Smooth muscle cell (in vitro differentiated cells): ENCODE data around the gene NDUFS5. TPM values are rescaled to one million over a fixed set of nuclear protein-coding genes. Genes with fewer than 3 reads are reported as not detected.
A peak's percentile ranks its signal among the peaks of the same experiment; 100 is the strongest.

Experiments used
- DNase-seq: peaks from one replicate; lab custom pipeline; 2025; ENCODE audit not compliant: unreplicated experiment; lab: John Stamatoyannopoulos, UW
- H2AFZ ChIP-seq: fragments of 200-600 bp; sonication (generic); 2 replicates; pipeline ENCODE4 v1.6.0; 2016; ENCODE audit warnings: antibody characterized with exemption, low read depth, mild to moderate bottlenecking
- H3F3A ChIP-seq: fragments of 200-600 bp; sonication (generic); 2 replicates; pipeline ENCODE4 v1.6.0; 2017; ENCODE audit warnings: antibody characterized with exemption, low read depth
- H3K27ac ChIP-seq: fragments of 200-600 bp; sonication (generic); 2 replicates; pipeline ENCODE4 v1.5.1; 2016; ENCODE audit warnings: low read depth, mild to moderate bottlenecking
- H3K27me3 ChIP-seq: fragments of 200-600 bp; sonication (generic); 2 replicates; pipeline ENCODE4 v1.6.1; 2016; ENCODE audit warnings: low read depth, mild to moderate bottlenecking
- H3K36me3 ChIP-seq: fragments of 200-600 bp; sonication (generic); 2 replicates; pipeline ENCODE4 v1.5.1; 2016; ENCODE audit warnings: low read depth
- H3K4me1 ChIP-seq: fragments of 200-600 bp; sonication (generic); 2 replicates; pipeline ENCODE4 v1.5.1; 2016; ENCODE audit warnings: low read depth
- H3K4me2 ChIP-seq: fragments of 200-600 bp; sonication (generic); 2 replicates; pipeline ENCODE4 v1.6.0; 2016; ENCODE audit warnings: mild to moderate bottlenecking
- H3K4me3 ChIP-seq: fragments of 200-600 bp; sonication (generic); 2 replicates; pipeline ENCODE4 v1.5.1; 2016; ENCODE audit warnings: mild to moderate bottlenecking
- H3K79me2 ChIP-seq: fragments of 200-600 bp; sonication (generic); 2 replicates; pipeline ENCODE4 v1.6.0; 2016; ENCODE audit warnings: low read depth, mild to moderate bottlenecking
- H3K9ac ChIP-seq: fragments of 200-600 bp; sonication (generic); 2 replicates; pipeline ENCODE4 v1.6.0; 2016; ENCODE audit warnings: low read depth
- H3K9me3 ChIP-seq: fragments of 200-600 bp; sonication (generic); replicated peaks from 2 replicates; pipeline ENCODE4 v1.5.1; 2016; ENCODE audit warnings: low read depth
- H4K20me1 ChIP-seq: fragments of 200-600 bp; sonication (generic); 2 replicates; pipeline ENCODE4 v1.6.0; 2016; ENCODE audit warnings: low read depth
- WGBS: methylation state at CpG from one replicate; pipeline ENCODE4 v1.1.7; 2016; ENCODE audit warnings: low lambda C conversion rate; 5-methylcytosine and 5-hydroxymethylcytosine counted together
- polyA plus RNA-seq: library from polyadenylated mRNA; unstranded; fragments of >200 nt; fragmentation: Nextera tagmentation; extraction: Ambion mirVana; gene quantifications from 2 replicates; pipeline ENCODE4 v1.2.1, GENCODE V29; 2016
- total RNA-seq: library from RNA; depleted of rRNA; stranded (reverse); fragments of >200 nt; gene quantifications from 2 replicates; pipeline ENCODE4 v1.2.3, GENCODE V29; 2014
- TF ChIP-seq, protein P1 (sequence below): fragments of 200-600 bp; sonication (generic); IDR thresholded peaks from 2 replicates; pipeline ENCODE4 v1.5.1; 2017; ENCODE audit warnings: borderline replicate concordance, mild to moderate bottlenecking, antibody characterized with exemption; ENCODE audit not compliant: insufficient read depth, poor library complexity, severe bottlenecking

The NDUFS5 gene
- total and polyA plus RNA-seq, 2 experiments from 2014 or later: 831 to 884 TPM

GRCh38 chr1:38992412-38993111, 33.6 kb upstream of the NDUFS5 start:
- H3K27me3 ChIP-seq: no peaks in the 10 kb centered on the region
- H2AFZ ChIP-seq: no peak overlapping the region
- H3F3A ChIP-seq: no peaks in the 10 kb centered on the region
- H3K9ac ChIP-seq: peak overlapping the region; percentile 99
- peaks cover 63% of the 10 kb centered on the region for H4K20me1 ChIP-seq
- H3K36me3 ChIP-seq: no peaks in the 10 kb centered on the region
- peak overlapping the region; percentile 84 for H3K4me2 ChIP-seq
- peaks cover 23% of the 10 kb centered on the region for H3K4me1 ChIP-seq
- H3K79me2 ChIP-seq: peaks cover 64% of the 10 kb centered on the region
- no peak for DNase-seq
- 13% methylated on average over 11 of the region's 11 CpGs for WGBS
- H3K27ac ChIP-seq: peak overlapping the region; percentile 95
- H3K9me3 ChIP-seq: no peaks in the 10 kb centered on the region
- H3K4me3 ChIP-seq: peak overlapping the region; percentile 100
- TF ChIP-seq, protein P1, sequence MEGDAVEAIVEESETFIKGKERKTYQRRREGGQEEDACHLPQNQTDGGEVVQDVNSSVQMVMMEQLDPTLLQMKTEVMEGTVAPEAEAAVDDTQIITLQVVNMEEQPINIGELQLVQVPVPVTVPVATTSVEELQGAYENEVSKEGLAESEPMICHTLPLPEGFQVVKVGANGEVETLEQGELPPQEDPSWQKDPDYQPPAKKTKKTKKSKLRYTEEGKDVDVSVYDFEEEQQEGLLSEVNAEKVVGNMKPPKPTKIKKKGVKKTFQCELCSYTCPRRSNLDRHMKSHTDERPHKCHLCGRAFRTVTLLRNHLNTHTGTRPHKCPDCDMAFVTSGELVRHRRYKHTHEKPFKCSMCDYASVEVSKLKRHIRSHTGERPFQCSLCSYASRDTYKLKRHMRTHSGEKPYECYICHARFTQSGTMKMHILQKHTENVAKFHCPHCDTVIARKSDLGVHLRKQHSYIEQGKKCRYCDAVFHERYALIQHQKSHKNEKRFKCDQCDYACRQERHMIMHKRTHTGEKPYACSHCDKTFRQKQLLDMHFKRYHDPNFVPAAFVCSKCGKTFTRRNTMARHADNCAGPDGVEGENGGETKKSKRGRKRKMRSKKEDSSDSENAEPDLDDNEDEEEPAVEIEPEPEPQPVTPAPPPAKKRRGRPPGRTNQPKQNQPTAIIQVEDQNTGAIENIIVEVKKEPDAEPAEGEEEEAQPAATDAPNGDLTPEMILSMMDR: no peak

DNA sequence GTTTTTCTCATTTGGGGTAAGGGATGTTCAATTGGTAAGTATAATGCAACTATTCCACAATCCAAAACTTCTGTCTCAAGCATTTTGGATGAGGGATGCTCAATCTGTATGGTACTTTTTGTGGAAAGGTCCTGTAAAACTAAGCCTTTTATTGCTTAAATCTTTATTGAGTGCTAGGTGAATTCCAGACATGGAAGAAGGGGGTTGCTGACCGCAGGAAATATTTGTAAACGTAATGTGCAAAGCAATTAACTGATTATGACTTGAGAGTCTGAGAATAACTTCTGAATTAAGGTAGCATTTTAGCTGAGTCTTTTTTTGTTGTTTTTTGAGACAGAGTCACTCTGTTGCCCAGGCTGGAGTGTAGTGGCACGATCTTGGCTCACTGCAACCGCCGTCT, 32.0 kb upstream of the NDUFS5 start:
- no peak for DNase-seq
- H3K9ac ChIP-seq: no peak overlapping the region
- WGBS: 63% methylated on average over 5 of the region's 5 CpGs
- H3K36me3 ChIP-seq: no peaks in the 10 kb centered on the region
- no peak overlapping the region for H2AFZ ChIP-seq
- peak overlapping the region; percentile 29 for H3K4me2 ChIP-seq
- no peaks in the 10 kb centered on the region for H3F3A ChIP-seq
- H3K4me3 ChIP-seq: no peak overlapping the region
- peaks cover 79% of the 10 kb centered on the region for H3K79me2 ChIP-seq
- TF ChIP-seq, protein P1: no peak
- no peaks in the 10 kb centered on the region for H3K27me3 ChIP-seq
- no peaks in the 10 kb centered on the region for H3K9me3 ChIP-seq
- H3K27ac ChIP-seq: no peak overlapping the region
- H4K20me1 ChIP-seq: peaks cover 79% of the 10 kb centered on the region
- peaks cover 23% of the 10 kb centered on the region for H3K4me1 ChIP-seq

GRCh38 chr1:38997034-38997900, 28.9 kb upstream of the NDUFS5 start:
- no peak for DNase-seq
- Histone ChIP-seq H3K79me2 (peaks cover 83% of the 10 kb centered on the region), H3K4me3 (no peak overlapping the region), H3K4me2 (peak overlapping the region; percentile 41), H3K9me3 (no peaks in the 10 kb centered on the region), H3K27me3 (no peaks in the 10 kb centered on the region), H3K4me1 (peaks cover 13% of the 10 kb centered on the region), H3K27ac (peak overlapping the region; percentile 44), H3K36me3 (no peaks in the 10 kb centered on the region), H2AFZ (no peak overlapping the region), H4K20me1 (peaks cover 100% of the 10 kb centered on the region), H3F3A (no peaks in the 10 kb centered on the region), H3K9ac (no peak overlapping the region)
- WGBS: 47% methylated on average over 4 of the region's 4 CpGs
- TF ChIP-seq, protein P1: no peak
